Lung (tissue), 12 donors: ENCODE results near the gene SHMT2. TPM values are rescaled to one million over a fixed set of nuclear protein-coding genes. Genes with fewer than 3 reads are reported as not detected.

Source experiments
- ATAC-seq: fragments of 200-7000 bp; cut with Tn5 transposase; one replicate; pipeline ENCODE4 v1.9.1; 2020; ENCODE audit warnings: moderate number of reproducible peaks; ENCODE audit not compliant: insufficient read depth, low FRiP score
- DNase-seq, 3 donors: peaks; one replicate each; pipeline ENCODE4 v3.0.0-alpha.2; 2013 to 2017
- H3K27ac ChIP-seq, 2 donors: one replicate each; pipeline ENCODE4 v1.5.1; 2013; ENCODE audit warnings: mild to moderate bottlenecking in 2 of 2, moderate library complexity in 2 of 2, control low read depth in 1 of 2, inconsistent platforms in 1 of 2, low read depth in 1 of 2, low read length in 1 of 2
- H3K27me3 ChIP-seq, 3 donors: one replicate each; pipeline ENCODE4 v1.5.1; 2013; ENCODE audit warnings: low read length in 2 of 3; ENCODE audit not compliant: control insufficient read depth in 3 of 3, insufficient read depth in 3 of 3
- H3K36me3 ChIP-seq, 4 donors: one replicate each; pipeline ENCODE4 v1.5.1; 2013; ENCODE audit warnings: low read length in 4 of 4, mild to moderate bottlenecking in 1 of 4, moderate library complexity in 1 of 4; ENCODE audit not compliant: control insufficient read depth in 4 of 4, insufficient read depth in 4 of 4
- H3K4me1 ChIP-seq, 5 donors: one replicate each; pipeline ENCODE4 v1.5.1; 2013; ENCODE audit warnings: low read length in 5 of 5, mild to moderate bottlenecking in 2 of 5, moderate library complexity in 1 of 5; ENCODE audit not compliant: control insufficient read depth in 5 of 5, insufficient read depth in 5 of 5
- H3K4me3 ChIP-seq: one replicate; pipeline ENCODE4 v1.5.1; 2013; ENCODE audit warnings: mild to moderate bottlenecking, control low read depth, moderate library complexity
- H3K9ac ChIP-seq, 2 donors: one replicate each; pipeline ENCODE4 v1.5.1; 2013; ENCODE audit warnings: low read length in 2 of 2, control low read depth in 1 of 2; ENCODE audit not compliant: insufficient read depth in 1 of 2
- H3K9me3 ChIP-seq, 4 donors: one replicate each; pipeline ENCODE4 v1.5.1; 2013; ENCODE audit warnings: low read length in 3 of 4, mild to moderate bottlenecking in 1 of 4, moderate library complexity in 1 of 4; ENCODE audit not compliant: control insufficient read depth in 4 of 4, insufficient read depth in 3 of 4
- WGBS, 2 donors: extraction: QIAGEN DNeasy Blood & Tissue Kit; methylation state at CpG; one replicate each; pipeline ENCODE4 v1.1.7; 2013; 5-methylcytosine and 5-hydroxymethylcytosine counted together
- polyA plus RNA-seq, 2 donors: library from polyadenylated mRNA; stranded (reverse); fragments of 200-250 nt; gene quantifications; one replicate each; pipeline ENCODE4 v1.2.1, GENCODE V29; 2013
- total RNA-seq, 2 donors: library from RNA; depleted of rRNA in 1 of 2; stranded (reverse); fragments of >200 nt in 1 of 2; gene quantifications; one replicate each; pipeline ENCODE4 v1.2.1, GENCODE V29; 2014 to 2021
- TF ChIP-seq, protein P1 (sequence below): IDR thresholded peaks from 2 replicates; pipeline ENCODE4 v1.5.1; 2012; ENCODE audit warnings: mild to moderate bottlenecking; ENCODE audit errors: control extremely low read depth, extremely low read depth
- donor health status: control.
- donor health status: control.
- donor health status: Bipolar disorder and iron deficiency.
- donor health status: healthy.
- donor health status: DM: yes; HTN: yes; CAD: no.

The SHMT2 gene
- total and polyA plus RNA-seq, 4 donors: 46.1 to 113 (median 76.8) TPM

GRCh38 chr12:57248934-57249742 is 19.6 kb downstream of the SHMT2 start:
- DNase-seq: no peak
- no peak overlapping the region for H3K9ac ChIP-seq
- H3K9me3 ChIP-seq: no peaks in the 10 kb centered on the region
- H3K4me1 ChIP-seq: no peaks in the 10 kb centered on the region
- no peak overlapping the region for H3K4me3 ChIP-seq
- H3K27me3 ChIP-seq: peaks cover 0 to 6% (median 3%) of the 10 kb centered on the region in 3 donors
- 54 to 68% methylated on average over 7 of the region's 7 CpGs for whole genome bisulfite sequencing, 2 donors
- TF ChIP-seq, protein P1, sequence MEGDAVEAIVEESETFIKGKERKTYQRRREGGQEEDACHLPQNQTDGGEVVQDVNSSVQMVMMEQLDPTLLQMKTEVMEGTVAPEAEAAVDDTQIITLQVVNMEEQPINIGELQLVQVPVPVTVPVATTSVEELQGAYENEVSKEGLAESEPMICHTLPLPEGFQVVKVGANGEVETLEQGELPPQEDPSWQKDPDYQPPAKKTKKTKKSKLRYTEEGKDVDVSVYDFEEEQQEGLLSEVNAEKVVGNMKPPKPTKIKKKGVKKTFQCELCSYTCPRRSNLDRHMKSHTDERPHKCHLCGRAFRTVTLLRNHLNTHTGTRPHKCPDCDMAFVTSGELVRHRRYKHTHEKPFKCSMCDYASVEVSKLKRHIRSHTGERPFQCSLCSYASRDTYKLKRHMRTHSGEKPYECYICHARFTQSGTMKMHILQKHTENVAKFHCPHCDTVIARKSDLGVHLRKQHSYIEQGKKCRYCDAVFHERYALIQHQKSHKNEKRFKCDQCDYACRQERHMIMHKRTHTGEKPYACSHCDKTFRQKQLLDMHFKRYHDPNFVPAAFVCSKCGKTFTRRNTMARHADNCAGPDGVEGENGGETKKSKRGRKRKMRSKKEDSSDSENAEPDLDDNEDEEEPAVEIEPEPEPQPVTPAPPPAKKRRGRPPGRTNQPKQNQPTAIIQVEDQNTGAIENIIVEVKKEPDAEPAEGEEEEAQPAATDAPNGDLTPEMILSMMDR: no peak
- H3K36me3 ChIP-seq: no peaks in the 10 kb centered on the region
- peak; percentile 59 for ATAC-seq
- no peak overlapping the region for H3K27ac ChIP-seq

- Histone ChIP-seq H3K27me3 (no peaks in the 10 kb centered on the region), H3K9me3 (no peaks in the 10 kb centered on the region), H3K36me3 (peaks cover 0 to 7% (median 0%) of the 10 kb centered on the region in 4 donors), H3K4me1 (no peaks in the 10 kb centered on the region), H3K9ac (no peak overlapping the region), H3K4me3 (no peak overlapping the region), H3K27ac (no peak overlapping the region)
- DNase-seq (no peak), ATAC-seq (no peak)
- 78 to 89% methylated on average over 3 of the region's 3 CpGs for WGBS, 2 donors
- TF ChIP-seq, protein P1: no peak
These were observed 21.0 kb downstream of the SHMT2 start for GRCh38 chr12:57250541-57250940.

DNA sequence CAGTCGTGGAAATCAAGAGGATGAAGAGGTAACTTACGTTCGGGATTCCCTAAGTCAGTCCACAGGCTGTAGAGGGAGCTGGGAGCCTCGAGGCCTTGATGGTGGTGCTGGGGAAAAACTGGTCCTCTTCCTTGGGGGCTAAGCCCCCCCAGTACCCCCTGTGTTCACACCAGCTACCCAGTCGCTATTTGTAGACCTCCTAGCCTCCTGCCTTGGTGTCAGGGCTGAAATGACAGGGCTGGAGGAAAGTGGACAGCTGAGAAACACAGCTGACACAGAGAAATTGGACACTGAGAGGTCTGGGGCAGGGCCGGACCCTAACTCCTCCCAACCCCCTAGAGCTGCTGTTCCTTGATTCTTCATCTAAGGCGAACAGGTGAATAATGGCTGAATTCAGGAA is 21.4 kb downstream of the SHMT2 start, which contains the start of gene STAC3:
Gene STAC3, minus strand, starts transcription at position 232 of the 400 bp plus-strand sequence. CDS start 1,551 bp downstream, outside the sequence.
- no peaks in the 10 kb centered on the region for H3K4me1 ChIP-seq
- no peaks in the 10 kb centered on the region for H3K27me3 ChIP-seq
- peaks cover 0 to 7% (median 1%) of the 10 kb centered on the region in 4 donors for H3K36me3 ChIP-seq
- no peak within 1 kb of the TSS for H3K27ac ChIP-seq
- DNase-seq (no peak), ATAC-seq (no peak)
- no peak within 1 kb of the TSS for H3K4me3 ChIP-seq
- no peaks in the 10 kb centered on the region for H3K9me3 ChIP-seq
- H3K9ac ChIP-seq: no peak within 1 kb of the TSS
- TF ChIP-seq, protein P1: no peak
- WGBS, 2 donors: 67 to 84% methylated on average over 7 of the region's 7 CpGs
